Cardiac muscle cell (in vitro differentiated cells and primary cell): Measurements from ENCODE around the gene CERS2. TPM values are rescaled to one million over a fixed set of nuclear protein-coding genes. Genes with fewer than 3 reads are reported as not detected.

ENCODE experiments used
- DNase-seq, 2 donors: peaks; one replicate each; pipeline versions ENCODE4 v3.0.0 to v3.0.0-alpha.2; 2010 to 2017; ENCODE audit warnings: low read depth in 1 of 2, low spot score in 1 of 2
- H3K27ac ChIP-seq: fragments of 200-600 bp; sonication (generic); 2 replicates; pipeline ENCODE4 v1.5.1; 2016
- H3K27me3 ChIP-seq: fragments of 200-600 bp; sonication (generic); 2 replicates; pipeline ENCODE4 v1.6.0; 2016; ENCODE audit warnings: control low read depth
- H3K36me3 ChIP-seq: fragments of 200-600 bp; sonication (generic); 2 replicates; pipeline ENCODE4 v1.5.1; 2016; ENCODE audit warnings: control low read depth
- H3K4me1 ChIP-seq: fragments of 200-600 bp; sonication (generic); 2 replicates; pipeline ENCODE4 v1.8.1; 2017; ENCODE audit warnings: low read depth, mild to moderate bottlenecking, mixed run types
- H3K4me3 ChIP-seq: fragments of 200-600 bp; sonication (generic); 2 replicates; pipeline ENCODE4 v1.5.1; 2016; ENCODE audit warnings: mild to moderate bottlenecking
- H3K9me3 ChIP-seq: fragments of 200-600 bp; sonication (generic); 2 replicates; pipeline ENCODE4 v1.5.1; 2017; ENCODE audit warnings: low read depth, mild to moderate bottlenecking, control low read depth
- polyA plus RNA-seq: library from polyadenylated mRNA; unstranded; fragments of >200 nt; fragmentation: Nextera tagmentation; extraction: Ambion mirVana; gene quantifications from 2 replicates; pipeline ENCODE4 v1.2.1, GENCODE V29; 2016
- total RNA-seq: library from RNA; depleted of rRNA; stranded (reverse); fragments of >200 nt; gene quantifications from 2 replicates; pipeline ENCODE4 v1.2.3, GENCODE V29; 2016
- TF ChIP-seq, protein P1 (sequence below): IDR thresholded peaks from 2 replicates; pipeline ENCODE4 v1.5.1; 2012; ENCODE audit warnings: low read depth, mild to moderate bottlenecking, low read length

The CERS2 gene
- total and polyA plus RNA-seq, 2 experiments from 2014 or later, result 64.7 to 124 TPM

DNA sequence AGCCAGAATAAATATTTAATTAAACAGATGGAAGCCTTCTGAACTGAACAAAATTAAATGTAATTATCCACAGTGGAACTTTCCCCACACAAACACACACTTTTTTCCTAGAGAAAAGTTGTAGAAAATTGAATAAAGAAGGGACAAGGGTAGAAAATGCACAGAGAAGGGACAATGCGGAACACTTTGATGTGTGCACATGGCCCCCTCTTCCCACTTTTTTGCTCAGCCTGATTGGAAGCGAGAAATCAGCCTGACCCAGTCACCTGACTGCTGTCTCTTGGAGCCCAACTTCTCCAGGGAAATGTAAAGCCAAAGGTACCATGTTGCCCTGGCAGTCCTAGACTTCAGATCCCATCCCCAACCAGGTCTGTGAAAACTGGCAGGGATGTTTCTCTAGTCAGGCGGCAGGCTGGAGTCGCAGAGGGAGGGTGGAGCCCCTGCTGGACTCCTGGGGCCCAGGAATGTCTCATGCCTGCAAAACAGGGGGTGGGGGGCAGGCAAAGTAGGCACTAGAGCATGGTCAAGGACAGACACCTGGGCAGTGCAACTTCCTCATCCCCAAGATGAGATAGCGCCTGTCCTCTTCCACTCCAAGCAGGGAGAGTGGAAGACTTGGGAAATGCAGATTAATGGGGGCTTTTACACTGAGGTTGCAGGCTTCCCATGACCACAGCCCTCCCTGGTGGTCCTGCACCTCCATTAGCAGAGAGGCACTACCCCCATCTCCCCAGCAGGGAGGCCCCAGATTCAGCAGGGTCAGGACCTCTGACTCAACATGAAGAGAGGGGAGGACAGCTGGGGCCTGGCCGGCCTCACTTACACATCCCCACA is 2.8 kb downstream of the CERS2 start:
- Histone ChIP-seq H3K36me3 (peaks cover 22% of the 10 kb centered on the region), H3K27ac (peak overlapping the region; percentile 99), H3K4me3 (peak overlapping the region; percentile 5), H3K27me3 (no peaks in the 10 kb centered on the region), H3K4me1 (peaks cover 34% of the 10 kb centered on the region), H3K9me3 (no peaks in the 10 kb centered on the region)
- TF ChIP-seq, protein P1, sequence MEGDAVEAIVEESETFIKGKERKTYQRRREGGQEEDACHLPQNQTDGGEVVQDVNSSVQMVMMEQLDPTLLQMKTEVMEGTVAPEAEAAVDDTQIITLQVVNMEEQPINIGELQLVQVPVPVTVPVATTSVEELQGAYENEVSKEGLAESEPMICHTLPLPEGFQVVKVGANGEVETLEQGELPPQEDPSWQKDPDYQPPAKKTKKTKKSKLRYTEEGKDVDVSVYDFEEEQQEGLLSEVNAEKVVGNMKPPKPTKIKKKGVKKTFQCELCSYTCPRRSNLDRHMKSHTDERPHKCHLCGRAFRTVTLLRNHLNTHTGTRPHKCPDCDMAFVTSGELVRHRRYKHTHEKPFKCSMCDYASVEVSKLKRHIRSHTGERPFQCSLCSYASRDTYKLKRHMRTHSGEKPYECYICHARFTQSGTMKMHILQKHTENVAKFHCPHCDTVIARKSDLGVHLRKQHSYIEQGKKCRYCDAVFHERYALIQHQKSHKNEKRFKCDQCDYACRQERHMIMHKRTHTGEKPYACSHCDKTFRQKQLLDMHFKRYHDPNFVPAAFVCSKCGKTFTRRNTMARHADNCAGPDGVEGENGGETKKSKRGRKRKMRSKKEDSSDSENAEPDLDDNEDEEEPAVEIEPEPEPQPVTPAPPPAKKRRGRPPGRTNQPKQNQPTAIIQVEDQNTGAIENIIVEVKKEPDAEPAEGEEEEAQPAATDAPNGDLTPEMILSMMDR, result no peak
- peak in 1 of 2 donors; percentile 33 for DNase-seq

DNA sequence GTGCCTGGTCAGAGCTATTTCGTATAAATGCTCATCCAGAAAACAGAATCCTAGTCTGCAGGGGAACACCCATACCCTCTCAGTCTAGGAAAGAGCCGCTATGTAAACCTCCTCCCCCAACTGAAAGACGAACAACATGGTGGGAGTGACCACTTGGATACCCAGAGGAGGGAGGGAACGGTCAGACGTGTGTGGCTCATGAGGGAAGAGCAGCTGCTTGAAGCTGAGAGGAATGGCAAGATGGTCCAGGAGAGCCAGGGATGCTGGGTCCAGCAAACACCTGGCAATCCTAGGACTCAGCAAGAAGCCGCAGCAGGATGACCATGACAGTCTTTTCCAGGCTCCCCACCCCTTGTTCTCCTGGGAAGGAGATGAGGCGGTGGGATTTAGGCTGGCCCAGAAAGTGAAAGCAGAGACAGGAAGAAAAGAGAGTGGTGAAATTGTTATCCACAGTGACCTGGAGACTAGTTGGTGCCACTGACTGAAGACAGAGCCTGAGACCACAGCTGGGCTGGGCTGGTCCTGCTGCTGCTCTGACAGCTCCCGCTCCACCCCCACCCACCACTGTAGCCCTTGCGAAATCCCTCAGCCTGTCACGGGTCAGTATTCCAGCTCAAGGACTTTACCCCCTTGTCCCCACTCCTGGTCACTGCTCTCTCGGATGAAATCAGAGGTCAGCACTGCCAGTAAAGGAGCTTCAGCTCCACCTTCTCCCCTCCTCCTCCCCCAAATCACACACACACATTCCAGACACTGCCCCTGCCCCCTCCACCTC is 3.6 kb downstream of the CERS2 start:
- H3K4me3 ChIP-seq, result no peak overlapping the region
- no peaks in the 10 kb centered on the region for H3K27me3 ChIP-seq
- peaks cover 30% of the 10 kb centered on the region for H3K36me3 ChIP-seq
- H3K27ac ChIP-seq, result peak overlapping the region; percentile 99
- H3K4me1 ChIP-seq, result peaks cover 34% of the 10 kb centered on the region
- no peaks in the 10 kb centered on the region for H3K9me3 ChIP-seq
- TF ChIP-seq, protein P1, result no peak
- DNase-seq, result peak; percentile 75 to 76

DNA sequence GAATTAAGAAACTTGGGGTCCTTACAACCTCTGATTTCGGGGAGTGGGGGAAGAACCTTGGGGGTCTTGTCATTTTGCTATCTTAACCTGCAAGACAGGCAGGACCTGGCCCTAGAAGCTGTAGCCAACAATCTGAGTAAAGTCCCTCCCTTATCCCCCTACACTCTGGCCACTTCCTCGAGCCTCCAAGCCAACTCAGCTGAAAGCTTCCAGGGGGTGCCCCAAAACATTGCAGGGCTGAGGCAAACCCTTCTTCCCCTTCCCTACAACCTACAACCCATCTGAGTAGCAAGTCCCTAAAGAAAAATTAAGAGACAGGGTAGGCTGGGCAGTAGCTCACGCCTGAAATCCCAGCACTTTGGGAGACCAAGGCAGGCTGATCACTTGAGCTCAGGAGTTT is 5.0 kb downstream of the CERS2 start:
- Histone ChIP-seq H3K36me3 (peaks cover 42% of the 10 kb centered on the region), H3K27me3 (no peaks in the 10 kb centered on the region), H3K27ac (no peak overlapping the region), H3K9me3 (no peaks in the 10 kb centered on the region), H3K4me3 (no peak overlapping the region), H3K4me1 (peaks cover 34% of the 10 kb centered on the region)
- DNase-seq, result no peak
- TF ChIP-seq, protein P1, result no peak

DNA sequence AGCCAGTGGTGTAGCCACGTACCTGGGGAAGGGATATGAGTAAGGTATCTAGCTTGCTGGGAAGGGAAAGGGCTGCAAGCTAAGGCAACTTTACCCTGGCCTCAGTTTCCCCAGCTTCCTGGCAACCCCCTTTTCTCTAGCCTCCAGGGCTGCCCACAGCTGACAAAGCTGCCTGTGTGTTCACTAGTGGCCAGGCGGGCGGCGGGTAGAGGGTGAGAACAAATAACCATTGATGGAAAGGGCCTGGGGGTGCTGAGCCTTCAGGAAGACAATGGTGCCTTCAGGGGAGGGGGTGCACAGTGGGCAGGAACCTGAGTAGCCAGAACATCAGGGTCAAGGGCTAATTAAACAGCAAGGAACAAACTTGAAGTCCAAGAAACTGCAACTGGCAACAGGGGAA is 6.1 kb downstream of the CERS2 start:
- TF ChIP-seq, protein P1, result no peak
- Histone ChIP-seq H3K27me3 (no peaks in the 10 kb centered on the region), H3K27ac (no peak overlapping the region), H3K4me1 (peaks cover 31% of the 10 kb centered on the region), H3K9me3 (no peaks in the 10 kb centered on the region), H3K4me3 (no peak overlapping the region), H3K36me3 (peaks cover 50% of the 10 kb centered on the region)
- no peak for DNase-seq

DNA sequence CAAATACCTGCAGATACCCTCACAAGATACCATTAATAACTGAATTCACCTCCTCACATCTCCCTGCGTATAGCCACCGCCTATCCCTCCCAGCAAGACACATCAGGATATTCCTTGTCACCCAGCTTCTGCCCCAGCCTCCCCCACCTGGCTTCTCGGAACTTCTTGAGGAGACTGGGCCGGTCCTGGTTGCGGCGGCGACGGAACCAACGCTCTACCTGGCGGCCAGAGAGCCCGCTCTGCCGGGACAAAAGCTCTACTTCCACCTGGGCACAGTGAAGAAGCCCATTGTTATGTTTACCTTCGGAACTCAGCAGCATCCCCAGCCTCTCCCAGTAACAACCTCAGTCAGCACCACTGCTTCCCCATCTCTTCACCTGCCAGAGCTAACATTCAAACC is 6.7 kb downstream of the CERS2 start:
- Histone ChIP-seq H3K27ac (no peak overlapping the region), H3K9me3 (no peaks in the 10 kb centered on the region), H3K4me3 (no peak overlapping the region), H3K36me3 (peaks cover 55% of the 10 kb centered on the region), H3K27me3 (no peaks in the 10 kb centered on the region), H3K4me1 (peaks cover 26% of the 10 kb centered on the region)
- TF ChIP-seq, protein P1, result no peak
- no peak for DNase-seq
